Gastroesophageal sphincter (tissue), 3 donors: ENCODE measurements around the gene KLHL3.

Source experiments
- CTCF ChIP-seq, 4 experiments: fragments of 200-600 bp in 2 of 4; fragments of 450-650 bp in 2 of 4; sonication (generic) in 1 of 4; IDR thresholded peaks; one replicate each; pipeline ENCODE4 v1.5.1; 2017 to 2019; ENCODE audit warnings: antibody characterized with exemption in 4 of 4, mild to moderate bottlenecking in 2 of 4, moderate library complexity in 2 of 4
- POLR2AphosphoS5 ChIP-seq: sonication (generic); formaldehyde crosslinking; IDR thresholded peaks from one replicate; pipeline ENCODE4 v1.6.1; 2017; ENCODE audit warnings: antibody characterized with exemption

- TF ChIP-seq CTCF (IDR thresholded peaks at IDR 0.05), result no peak
- no peak for TF ChIP-seq POLR2AphosphoS5
Observed at GRCh38 chr5:137689306-137689705, 46.6 kb downstream of the KLHL3 start.
